HEK293T (cell line): ENCODE measurements around the gene ABR.

ENCODE experiments used
- BHLHE40 ChIP-seq: fragments of 450-650 bp; IDR thresholded peaks from 2 replicates; pipeline ENCODE4 v1.6.1; 2016; ENCODE audit warnings: mild to moderate bottlenecking, moderate library complexity, borderline replicate concordance
- ELF4 ChIP-seq: fragments of 450-650 bp; IDR thresholded peaks from 2 replicates; pipeline ENCODE4 v1.6.1; 2017; ENCODE audit warnings: antibody characterized with exemption
- FOXK2 ChIP-seq: fragments of 450-650 bp; IDR thresholded peaks from 2 replicates; pipeline ENCODE4 v1.6.1; 2016; ENCODE audit warnings: mild to moderate bottlenecking
- FOXM1 ChIP-seq: fragments of 450-650 bp; IDR thresholded peaks from 2 replicates; pipeline ENCODE4 v1.6.1; 2017; ENCODE audit warnings: mild to moderate bottlenecking, borderline replicate concordance
- HDGF ChIP-seq: fragments of 450-650 bp; IDR thresholded peaks from 2 replicates; pipeline ENCODE4 v1.6.1; 2017; ENCODE audit warnings: antibody characterized with exemption, borderline replicate concordance
- PKNOX1 ChIP-seq: fragments of 450-650 bp; IDR thresholded peaks from 2 replicates; pipeline ENCODE4 v1.6.1; 2016
- SUZ12 ChIP-seq: fragments of 450-650 bp; IDR thresholded peaks from 2 replicates; pipeline ENCODE4 v1.6.1; 2016; ENCODE audit warnings: mild to moderate bottlenecking

GRCh38 chr17:1047879-1048470 is 131.8 kb downstream of the ABR start:
- TF ChIP-seq BHLHE40 (no peak), HDGF (no peak), ELF4 (no peak), FOXM1 (no peak), PKNOX1 (no peak), FOXK2 (no peak), SUZ12 (no peak)
